Stimulated activated CD8-positive, alpha-beta memory T cell treated with anti-CD3 and anti-CD28 coated beads, Interleukin-2, amount 100 ng/mL, for 48 hours (primary cell): ENCODE results near the gene RABEPK.
A peak's percentile ranks its signal among the peaks of the same experiment; 100 is the strongest.
"Not testable (repeated sequence)": the region's sequence is repeated elsewhere in the genome, so short reads cannot be mapped to it uniquely, and the experiment has no call there.

Experiments used
- DNase-seq, 2 donors: peaks; one replicate each; pipeline ENCODE4 v3.0.0-alpha.2; 2020; ENCODE audit warnings: low read depth in 2 of 2

Gene RABEPK

GRCh38 chr9:125246261-125246667 is 45.9 kb downstream of the RABEPK start:
- DNase-seq = no peak

GRCh38 chr9:125254231-125254630 is 53.9 kb downstream of the RABEPK start:
- no peak for DNase-seq

- DNase-seq = no peak
These were observed 55.5 kb downstream of the RABEPK start for GRCh38 chr9:125255781-125256391.

GRCh38 chr9:125258160-125258785 is 57.9 kb downstream of the RABEPK start:
- no peak for DNase-seq

- DNase-seq = no peak
These were observed 58.6 kb downstream of the RABEPK start for GRCh38 chr9:125258832-125259534.

DNA sequence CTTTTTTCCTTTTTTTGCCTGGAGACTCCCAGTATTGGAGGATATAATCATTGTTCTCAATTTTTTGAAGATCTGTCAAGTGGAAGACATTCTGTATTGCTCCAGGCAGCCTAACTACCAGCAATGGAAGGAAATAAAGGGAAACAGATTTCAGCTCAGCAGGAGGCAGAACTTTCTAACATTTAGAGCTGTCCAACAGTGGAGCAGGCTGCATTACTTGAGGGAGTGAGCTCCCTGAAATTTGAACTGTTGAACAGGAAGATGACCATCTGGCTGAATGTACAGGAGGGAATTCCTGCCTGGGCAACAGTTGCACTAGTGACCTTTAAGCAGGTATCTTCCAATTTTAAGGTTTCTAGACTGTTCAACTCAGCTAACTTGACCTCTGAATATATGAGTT is 60.2 kb downstream of the RABEPK start:
- no peak for DNase-seq

DNA sequence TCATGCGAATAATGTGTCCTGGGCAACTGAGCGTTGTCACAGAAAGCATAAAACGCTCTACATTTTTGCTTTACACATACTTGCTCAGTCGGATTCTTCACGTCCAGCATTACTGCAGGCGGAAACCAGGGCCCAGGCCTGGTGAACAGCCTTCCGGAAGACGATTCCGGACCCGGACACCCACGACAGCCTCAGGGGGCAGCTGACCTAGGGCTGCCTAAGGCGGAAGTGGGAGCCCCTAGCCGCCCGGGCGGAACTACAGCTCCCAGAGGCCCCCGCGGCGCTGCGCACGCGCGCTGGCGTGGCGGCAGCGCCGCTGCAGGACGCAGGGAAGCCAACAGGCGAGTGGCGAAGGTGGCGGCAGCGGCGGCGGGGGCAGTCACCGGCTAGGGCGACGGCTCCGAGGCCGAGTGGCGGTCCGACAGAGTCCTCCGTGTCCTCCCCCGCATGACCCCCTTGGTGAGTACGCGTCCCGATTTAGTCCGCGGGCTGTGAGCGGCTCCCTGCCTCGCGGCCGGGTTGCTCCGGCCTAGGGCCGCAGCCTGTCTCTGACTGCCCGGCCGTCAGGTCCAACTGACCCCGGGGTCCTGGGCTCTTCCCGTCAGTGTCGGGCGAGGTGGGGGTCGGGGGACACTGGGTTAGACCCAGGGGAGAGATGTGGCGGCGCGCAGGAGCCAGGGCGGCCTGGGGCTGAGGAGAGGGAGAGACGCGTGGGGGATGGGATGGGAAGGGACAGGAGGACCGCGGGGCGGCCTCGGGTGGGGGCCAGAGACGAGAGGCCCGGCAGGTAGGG is 61.4 kb downstream of the RABEPK start, which contains the start of gene GAPVD1:
TSS of gene GAPVD1 (plus strand) at position 326 of the 793 bp plus-strand sequence. CDS start 37,096 bp downstream, outside the sequence.
- DNase-seq = peak; percentile 84

- no peak for DNase-seq
These were observed 62.1 kb downstream of the RABEPK start for GRCh38 chr9:125262294-125262991.

DNA sequence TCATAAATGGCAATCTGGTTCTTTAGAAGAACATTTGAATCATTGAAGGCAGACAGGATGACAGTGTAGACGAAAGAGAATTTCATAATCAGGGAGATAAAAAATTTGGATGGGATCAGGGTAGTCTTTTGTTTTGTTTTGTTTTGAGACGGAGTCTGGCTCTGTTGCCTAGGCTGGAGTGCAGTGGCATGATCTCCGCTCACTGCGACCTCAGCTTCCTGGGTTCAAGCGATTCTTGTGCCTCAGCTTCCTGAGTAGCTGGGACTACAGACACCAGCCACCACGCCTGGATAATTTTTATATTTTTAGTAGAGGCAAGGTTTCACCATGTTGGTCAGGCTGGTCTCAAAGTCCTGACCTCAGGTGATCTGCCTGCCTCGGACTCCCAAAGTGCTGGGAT is 63.7 kb downstream of the RABEPK start:
- DNase-seq = not testable (repeated sequence)

DNA sequence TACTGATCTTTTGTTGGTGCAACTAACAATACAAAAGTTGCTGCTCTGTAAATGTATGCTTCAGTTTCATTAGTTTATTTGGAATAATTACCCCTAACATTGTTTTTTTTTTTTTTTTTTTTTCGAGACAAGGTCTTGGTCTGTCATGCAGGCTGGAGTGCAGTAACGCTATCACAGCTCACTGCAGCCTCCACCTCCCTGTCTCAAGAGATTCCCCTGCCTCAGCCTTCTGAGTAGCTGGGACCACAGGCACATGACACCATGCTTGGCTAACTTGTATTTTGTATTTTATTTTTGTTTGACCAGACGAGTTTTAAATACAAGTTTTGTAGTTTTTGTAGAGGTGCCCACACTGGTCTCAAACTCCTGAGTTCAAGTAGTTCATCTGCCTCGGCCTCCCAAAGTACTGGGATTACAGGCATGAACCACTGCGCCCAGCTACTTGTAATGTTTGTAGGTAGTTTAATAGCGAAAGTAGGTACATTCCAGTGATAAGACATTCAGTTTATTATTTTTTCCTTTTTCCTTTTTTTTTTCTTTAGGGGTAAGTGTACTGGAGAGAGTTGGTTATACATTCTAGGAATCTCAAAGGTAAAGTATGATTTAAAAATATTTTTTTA is 68.2 kb downstream of the RABEPK start:
- no peak for DNase-seq

DNA sequence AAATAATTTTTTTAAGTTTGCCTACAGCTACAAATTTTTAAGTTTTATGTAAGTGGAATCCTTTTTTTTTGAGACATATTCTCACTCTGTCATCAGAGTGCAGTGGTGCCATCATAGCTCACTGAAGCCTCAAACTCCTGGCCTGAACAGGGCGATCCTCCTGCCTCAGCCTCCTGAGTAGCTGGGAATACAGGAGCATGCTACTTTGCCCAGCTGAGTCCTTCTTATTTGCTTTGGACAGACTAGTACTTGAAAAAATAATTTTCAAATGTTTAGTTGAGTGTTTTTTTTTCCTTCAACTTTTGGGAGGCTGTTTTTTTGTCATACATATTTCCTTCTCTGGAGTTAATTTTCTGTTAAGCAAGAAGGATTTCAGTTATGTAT is 68.7 kb downstream of the RABEPK start:
- DNase-seq = no peak

GRCh38 chr9:125271081-125271480 is 70.7 kb downstream of the RABEPK start:
- no peak for DNase-seq

GRCh38 chr9:125272697-125273096 is 72.4 kb downstream of the RABEPK start:
- DNase-seq = no peak

DNA sequence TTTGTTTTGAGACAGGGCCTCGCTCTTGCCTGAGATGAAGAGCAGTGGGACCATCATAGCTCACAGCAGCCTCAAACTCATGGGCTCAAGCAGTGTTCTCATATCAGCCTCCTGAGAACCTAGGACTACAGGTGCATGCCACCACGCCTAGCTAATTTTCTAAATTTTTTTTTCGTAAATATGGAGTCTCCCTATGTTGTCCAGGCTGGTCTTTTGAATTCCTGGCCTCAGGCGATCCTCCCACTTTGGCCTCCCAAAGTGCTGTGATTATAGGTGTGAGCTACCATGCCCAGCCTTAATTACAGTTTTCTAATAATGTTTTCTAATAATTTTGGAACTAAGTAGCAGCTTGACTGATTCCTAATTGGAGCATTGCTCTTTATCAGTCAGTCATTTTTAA is 76.4 kb downstream of the RABEPK start:
- no peak for DNase-seq

- DNase-seq = no peak
These were observed 77.1 kb downstream of the RABEPK start for GRCh38 chr9:125277411-125277810.

DNA sequence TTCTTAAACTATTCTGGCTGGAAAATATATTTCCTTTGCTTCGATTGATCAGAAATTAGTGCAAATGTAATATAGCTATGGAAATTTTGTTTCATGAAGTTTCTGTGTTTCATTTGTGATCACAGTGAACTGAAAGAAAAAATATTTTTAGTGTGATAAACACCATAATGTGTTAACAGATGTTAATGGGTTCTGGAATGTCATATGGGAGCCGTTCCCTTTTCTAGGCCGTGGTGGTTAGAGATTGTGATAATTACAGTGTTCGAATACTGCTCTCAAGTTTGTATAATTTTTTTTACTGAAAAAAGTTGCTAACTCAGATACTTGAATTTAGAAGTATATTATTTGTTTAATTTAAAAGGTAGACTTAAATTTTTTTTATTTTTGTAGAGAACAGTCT is 80.6 kb downstream of the RABEPK start:
- DNase-seq = no peak
